Measurements from ENCODE around the gene STAT4. TPM values are rescaled to one million over a fixed set of nuclear protein-coding genes. Genes with fewer than 3 reads are reported as not detected.

The STAT4 gene
- total RNA-seq, 1 donor from 2014 or later, result 1.6 TPM

- no peak overlapping the region for H3K4me3 ChIP-seq (ENCODE audit: low read depth, low read length)
- TF ChIP-seq CTCF (conservative IDR thresholded peaks at IDR 0.05; ENCODE audit: low read depth, low read length), result no peak
- no peak for DNase-seq (ENCODE audit: low read depth)
Observed at GRCh38 chr2:191043438-191043837, 107.4 kb downstream of the STAT4 start.

DNA sequence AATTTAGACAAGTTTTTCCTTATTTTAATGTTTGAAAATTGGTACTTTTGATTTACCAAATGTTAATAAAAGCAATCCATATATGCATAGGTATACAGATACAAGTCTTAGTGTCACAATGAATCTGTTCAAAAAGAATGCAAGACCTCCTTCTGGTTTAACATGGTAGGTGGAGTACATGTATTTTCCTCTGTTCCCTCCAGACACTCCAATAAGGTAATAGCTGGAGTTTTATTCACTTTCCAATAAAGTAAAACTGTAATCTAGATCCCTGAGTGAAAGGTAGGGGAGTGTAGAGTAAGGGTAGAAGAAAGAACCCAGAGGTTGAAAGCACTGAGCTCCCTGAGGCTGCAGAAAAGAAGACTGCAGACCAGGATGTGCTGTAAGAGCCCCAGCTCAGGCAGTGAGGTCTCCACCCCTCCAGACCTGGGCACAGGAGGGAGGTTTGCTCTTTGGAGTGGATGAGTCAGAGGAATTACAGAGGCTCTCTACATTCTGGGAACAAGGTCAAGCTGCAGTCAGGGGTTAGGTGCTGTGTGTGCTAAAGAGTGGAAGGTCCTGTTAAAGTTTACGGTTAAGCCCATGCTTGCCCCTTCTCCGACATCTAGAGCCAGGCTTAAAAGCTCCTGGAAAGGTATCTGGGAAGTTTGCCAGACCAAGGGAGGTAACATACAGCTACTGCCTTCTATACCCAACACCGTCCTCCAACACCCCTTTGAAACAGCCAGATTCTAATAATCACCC, 109.2 kb downstream of the STAT4 start:
- DNase-seq (ENCODE audit: low read depth), result peak; percentile 72
- TF ChIP-seq CTCF (conservative IDR thresholded peaks at IDR 0.05; ENCODE audit: low read depth, low read length), result no peak
- peak overlapping the region; percentile 27 for H3K4me3 ChIP-seq (ENCODE audit: low read depth, low read length)

GRCh38 chr2:191039616-191040015, 111.2 kb downstream of the STAT4 start:
- TF ChIP-seq CTCF (conservative IDR thresholded peaks at IDR 0.05; ENCODE audit: low read depth, low read length), result no peak
- no peak for DNase-seq (ENCODE audit: low read depth)

DNA sequence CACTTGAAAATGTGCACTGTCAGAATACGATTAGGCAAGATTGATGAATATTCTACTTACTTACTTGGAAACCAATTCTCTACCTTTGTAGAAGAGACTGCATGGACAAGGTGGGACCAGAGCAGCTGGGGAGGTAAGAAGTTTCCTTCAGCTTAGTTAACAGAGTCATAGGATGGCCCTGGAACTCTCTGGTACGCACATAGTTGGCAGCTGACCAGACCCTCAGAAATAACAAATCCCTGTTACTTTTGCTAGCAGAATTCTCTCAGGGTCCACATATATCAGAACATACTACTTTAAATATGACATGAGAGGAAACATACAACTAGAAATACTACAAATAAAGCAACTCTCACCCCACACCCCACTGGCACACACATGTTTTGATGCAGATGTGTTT, 112.1 kb downstream of the STAT4 start:
- no peak overlapping the region for H3K4me3 ChIP-seq (ENCODE audit: low read depth, low read length)
- no peak for DNase-seq (ENCODE audit: low read depth)
- no peak for TF ChIP-seq CTCF (conservative IDR thresholded peaks at IDR 0.05; ENCODE audit: low read depth, low read length)

More at GRCh38 chr2:191039616-191040015, 111.2 kb downstream of the STAT4 start:
- no peak overlapping the region for H3K4me3 ChIP-seq (ENCODE audit: low read depth, low read length)

- no peak for DNase-seq (ENCODE audit: low read depth)
Observed at GRCh38 chr2:191038241-191038725, 112.5 kb downstream of the STAT4 start.

GRCh38 chr2:191037351-191037750, 113.4 kb downstream of the STAT4 start:
- DNase-seq (ENCODE audit: low read depth), result no peak
- no peak overlapping the region for H3K4me3 ChIP-seq (ENCODE audit: low read depth, low read length)
- no peak for TF ChIP-seq CTCF (conservative IDR thresholded peaks at IDR 0.05; ENCODE audit: low read depth, low read length)

More at GRCh38 chr2:191038241-191038725, 112.5 kb downstream of the STAT4 start:
- no peak for TF ChIP-seq CTCF (conservative IDR thresholded peaks at IDR 0.05; ENCODE audit: low read depth, low read length)
- no peak overlapping the region for H3K4me3 ChIP-seq (ENCODE audit: low read depth, low read length)

- H3K4me3 ChIP-seq (ENCODE audit: low read depth, low read length), result no peak overlapping the region
- TF ChIP-seq CTCF (conservative IDR thresholded peaks at IDR 0.05; ENCODE audit: low read depth, low read length), result no peak
- no peak for DNase-seq (ENCODE audit: low read depth)
Observed at GRCh38 chr2:191036363-191036762, 114.4 kb downstream of the STAT4 start.

Data from epithelial cell of proximal tubule (primary cell).